GM12878 (cell line): ENCODE measurements around the gene OR4N5. TPM values are rescaled to one million over a fixed set of nuclear protein-coding genes. Genes with fewer than 3 reads are reported as not detected.

Experiments used
- ATAC-seq: fragments of 200-7000 bp; cut with Tn5 transposase; 3 replicates; pipeline ENCODE4 v1.9.1; 2020; ENCODE audit warnings: mild to moderate bottlenecking, moderate library complexity
- BruUV-seq: library from RNA; stranded (reverse); fragments of 400-500 nt; replicated peaks from 2 replicates; lab custom pipeline; 2021; lab: Mats Ljungman, UMichigan
- CTCF ChIA-PET: fragments of 300-600 bp; sonication (Branson Sonifier 250); formaldehyde crosslinking; extraction: SDS; loops from one replicate; lab custom pipeline; 2021; ENCODE audit warnings: inconsistent platforms; lab: Yijun Ruan, JAX
- POLR2A ChIA-PET: fragments of 350-600 bp; formaldehyde crosslinking; extraction: SDS; loops from one replicate; lab custom pipeline; 2021; ENCODE audit warnings: inconsistent platforms; lab: Charles Lee
- RAD21 ChIA-PET: fragments of 300-600 bp; sonication (Branson Sonifier 250); formaldehyde crosslinking; loops from one replicate; lab custom pipeline; 2023; ENCODE audit warnings: antibody characterized with exemption; ENCODE audit not compliant: unreplicated experiment; lab: Charles Lee
- SMC1A ChIA-PET: fragments of 300-600 bp; sonication (Branson Sonifier 250); formaldehyde crosslinking; loops from one replicate; lab custom pipeline; 2023; ENCODE audit not compliant: unreplicated experiment, uncharacterized antibody; lab: Charles Lee
- DNase-seq: peaks from one replicate; pipeline ENCODE4 v3.0.0-alpha.2; 2011; ENCODE audit warnings: low read depth, low spot score
- FAIRE-seq: peaks from 3 replicates; lab custom pipeline; 2011; peaks lifted over from hg19 to GRCh38; lab: Jason Lieb, UNC
- H2AFZ ChIP-seq: 2 replicates; pipeline ENCODE4 v1.6.0; 2011; ENCODE audit warnings: low read depth, low read length, control low read depth; ENCODE audit not compliant: control insufficient read depth
- H3K27ac ChIP-seq: 2 replicates; pipeline ENCODE4 v1.5.1; 2011; ENCODE audit warnings: control low read depth; ENCODE audit not compliant: control insufficient read depth, insufficient read depth
- H3K27me3 ChIP-seq, 2 experiments: replicated peaks in 1 of 2; 2 replicates each; pipeline versions ENCODE4 v1.6.0 to v1.6.1; 2011; ENCODE audit warnings: low read length in 1 of 2; ENCODE audit not compliant: control insufficient read depth in 2 of 2, insufficient read depth in 2 of 2
- H3K36me3 ChIP-seq, 2 experiments: 2 replicates each; pipeline ENCODE4 v1.5.1; 2011; ENCODE audit warnings: low read length in 1 of 2; ENCODE audit not compliant: control insufficient read depth in 2 of 2, insufficient read depth in 2 of 2
- H3K4me1 ChIP-seq: 2 replicates; pipeline ENCODE4 v1.6.1; 2011; ENCODE audit warnings: mild to moderate bottlenecking, low read length, moderate library complexity, mixed read lengths; ENCODE audit not compliant: control insufficient read depth, insufficient read depth
- H3K4me2 ChIP-seq: 2 replicates; pipeline ENCODE4 v1.6.0; 2011; ENCODE audit warnings: control low read depth; ENCODE audit not compliant: control insufficient read depth, insufficient read depth
- H3K4me3 ChIP-seq: fragments of 200-600 bp; sonication (generic); 2 replicates; pipeline ENCODE4 v1.5.1; 2016
- H3K79me2 ChIP-seq: 2 replicates; pipeline ENCODE4 v1.6.0; 2011; ENCODE audit warnings: low read length; ENCODE audit not compliant: control insufficient read depth, insufficient read depth
- H3K9ac ChIP-seq: 2 replicates; pipeline ENCODE4 v1.8.0; 2011; ENCODE audit warnings: low read length, control low read depth, mixed read lengths; ENCODE audit not compliant: control insufficient read depth, insufficient read depth
- H3K9me3 ChIP-seq: replicated peaks from 3 replicates; pipeline ENCODE4 v1.5.1; 2011; ENCODE audit warnings: mild to moderate bottlenecking, low read length; ENCODE audit not compliant: control insufficient read depth, insufficient read depth
- H4K20me1 ChIP-seq: 2 replicates; pipeline ENCODE4 v1.6.0; 2011; ENCODE audit not compliant: control insufficient read depth, insufficient read depth
- CREM ChIP-seq: IDR thresholded peaks from 2 replicates; pipeline ENCODE4 v1.6.1; 2014; ENCODE audit warnings: antibody characterized with exemption, low read depth
- DPF2 ChIP-seq: fragments of 450-650 bp; IDR thresholded peaks from 2 replicates; pipeline ENCODE4 v1.6.1; 2017; ENCODE audit warnings: mild to moderate bottlenecking
- PAX8 ChIP-seq: fragments of 450-650 bp; IDR thresholded peaks from 2 replicates; pipeline ENCODE4 v1.6.1; 2017; ENCODE audit warnings: mild to moderate bottlenecking, moderate library complexity
- POU2F2 ChIP-seq: IDR thresholded peaks from 3 replicates; pipeline ENCODE4 v1.6.1; 2011; ENCODE audit warnings: low read depth, mild to moderate bottlenecking, low read length, borderline replicate concordance
- RUNX3 ChIP-seq: IDR thresholded peaks from 2 replicates; pipeline ENCODE4 v1.6.1; 2012; ENCODE audit warnings: low read length, inconsistent platforms
- SMARCA5 ChIP-seq: fragments of 450-650 bp; IDR thresholded peaks from 2 replicates; pipeline ENCODE4 v1.6.1; 2017; ENCODE audit warnings: mild to moderate bottlenecking
- STAT1 ChIP-seq: fragments of 450-650 bp; conservative IDR thresholded peaks from 2 replicates; pipeline ENCODE4 v1.6.1; 2014; ENCODE audit warnings: antibody characterized with exemption, mild to moderate bottlenecking
- SUZ12 ChIP-seq: fragments of 200-600 bp; sonication (generic); IDR thresholded peaks from one replicate; pipeline ENCODE4 v1.6.1; 2018; ENCODE audit warnings: antibody characterized with exemption, mild to moderate bottlenecking; ENCODE audit not compliant: unreplicated experiment
- TCF7 ChIP-seq: IDR thresholded peaks from 2 replicates; pipeline ENCODE4 v1.6.1; 2014; ENCODE audit warnings: antibody characterized with exemption, borderline replicate concordance
- ZBED1 ChIP-seq: IDR thresholded peaks from 2 replicates; pipeline ENCODE4 v1.6.1; 2016; ENCODE audit warnings: borderline replicate concordance
- WGBS: methylation state at CpG from one replicate; pipeline ENCODE4 v1.1.6; 2016; ENCODE audit warnings: low lambda C conversion rate; ENCODE audit not compliant: insufficient replicate concordance, insufficient coverage; ENCODE audit errors: missing lambda C conversion rate; 5-methylcytosine and 5-hydroxymethylcytosine counted together
- in situ Hi-C: fragments of 300-500 bp; cut with MboI; formaldehyde crosslinking; loops from 9 replicates; pipeline ENCODE4 v1.14.3; 2018; ENCODE audit warnings: mixed read lengths
- intact Hi-C: fragments of 100-400 bp; cut with micrococcal nuclease; formaldehyde crosslinking; loops from one replicate; pipeline ENCODE4 v1.14.2; 2022; ENCODE audit not compliant: unreplicated experiment
- polyA plus RNA-seq, 11 experiments: library from polyadenylated mRNA; depleted of rRNA in 4 of 11; unstranded in 6 of 11; stranded (reverse) in 5 of 11; fragments of >200 nt; fragmentation: Nextera tagmentation in 4 of 11; fragmentation: Illumina TruSeq in 1 of 11; extraction: Ambion mirVana in 4 of 11; extraction: Trizol in 1 of 11; gene quantifications; 1 replicate in 1 of 11; 2 replicates in 10 of 11; pipeline versions ENCODE4 v1.2.1 to v1.2.3, GENCODE V29; 2011 to 2016; ENCODE audit warnings: inconsistent platforms in 2 of 11, missing spikeins in 2 of 11, low read depth in 1 of 11
- total RNA-seq, 4 experiments: library from RNA; depleted of rRNA in 3 of 4; stranded (reverse); fragments of >200 nt in 3 of 4; fragmentation: Illumina TruSeq in 1 of 4; extraction: Trizol in 1 of 4; gene quantifications; 2 replicates each; pipeline versions ENCODE4 v1.2.1 to v1.2.3, GENCODE V29; 2013 to 2021
- TF ChIP-seq, protein P1 (sequence below): fragments of 450-650 bp; IDR thresholded peaks from 2 replicates; pipeline ENCODE4 v1.6.1; 2018; ENCODE audit warnings: borderline replicate concordance, mild to moderate bottlenecking; ENCODE audit not compliant: partially characterized antibody
- TF ChIP-seq, protein P2 (sequence below): fragments of 450-650 bp; IDR thresholded peaks from 2 replicates; pipeline ENCODE4 v1.6.1; 2016; ENCODE audit warnings: mild to moderate bottlenecking
- TF ChIP-seq, protein P3 (sequence below), 3 experiments: IDR thresholded peaks in 2 of 3; conservative IDR thresholded peaks in 1 of 3; 2 replicates each; pipeline ENCODE4 v1.5.1; 2011; ENCODE audit warnings: low read depth in 3 of 3, low read length in 3 of 3, mild to moderate bottlenecking in 3 of 3, control low read depth in 2 of 3, moderate library complexity in 2 of 3, inconsistent platforms in 1 of 3, mixed read lengths in 1 of 3; ENCODE audit not compliant: control insufficient read depth in 2 of 3, insufficient read depth in 1 of 3; ENCODE audit errors: extremely low read depth in 1 of 3
- TF ChIP-seq, protein P4 (sequence below): fragments of 450-650 bp; IDR thresholded peaks from 2 replicates; pipeline ENCODE4 v1.6.1; 2016; ENCODE audit warnings: mild to moderate bottlenecking

The OR4N5 gene
- total and polyA plus RNA-seq, 10 of the 15 experiments (the other 5 are each of a cell fraction or from before 2014, with no cell fraction given), result not detected

DNA sequence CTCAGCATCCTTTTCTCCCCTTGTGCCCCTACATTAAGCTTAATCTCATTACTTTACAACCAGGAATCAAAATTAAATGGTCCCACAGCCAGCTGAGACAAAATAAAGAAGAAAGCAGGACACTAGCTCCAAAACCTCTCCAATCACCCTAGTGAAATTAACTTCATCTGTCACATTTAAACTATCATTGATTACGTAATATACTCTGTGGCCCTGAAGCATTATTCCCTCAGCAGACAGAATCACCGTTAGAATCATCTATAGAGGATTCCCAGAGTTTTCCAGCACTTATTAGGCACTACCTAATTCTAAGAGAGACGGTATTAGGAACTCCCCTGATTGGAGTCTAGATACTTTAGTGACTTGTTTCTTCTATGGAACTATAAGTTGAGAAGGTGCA is 28.2 kb upstream of the OR4N5 start, which contains the start of gene OR4K17:
TSS of gene OR4K17 (plus strand) at position 302 of the 400 bp plus-strand sequence. CDS start 6,761 bp downstream, outside the sequence.
- RAD21 ChIA-PET, result no interaction called here
- FAIRE-seq, result no peak

More for the DNA sequence above, 28.2 kb upstream of the OR4N5 start, which contains the start of gene OR4K17:
- no peaks in the 10 kb centered on the region for H3K9me3 ChIP-seq
- WGBS, result 16% methylated on average over 3 of the region's 3 CpGs
- H3K27ac ChIP-seq, result no peak within 1 kb of the TSS
- no TSS peak for BruUV-seq
- intact Hi-C loops (no loop called here), in situ Hi-C loops (no loop called here)
- ChIA-PET SMC1A (no interaction called here), POLR2A (no interaction called here), CTCF (no interaction called here)
- H3K4me3 ChIP-seq, result no peak within 1 kb of the TSS
- no peak within 1 kb of the TSS for H3K9ac ChIP-seq
- H3K27me3 ChIP-seq, result no peaks in the 10 kb centered on the region
- no peak for TF ChIP-seq ZBED1
- TF ChIP-seq PAX8, result no peak
- TF ChIP-seq, protein P1, sequence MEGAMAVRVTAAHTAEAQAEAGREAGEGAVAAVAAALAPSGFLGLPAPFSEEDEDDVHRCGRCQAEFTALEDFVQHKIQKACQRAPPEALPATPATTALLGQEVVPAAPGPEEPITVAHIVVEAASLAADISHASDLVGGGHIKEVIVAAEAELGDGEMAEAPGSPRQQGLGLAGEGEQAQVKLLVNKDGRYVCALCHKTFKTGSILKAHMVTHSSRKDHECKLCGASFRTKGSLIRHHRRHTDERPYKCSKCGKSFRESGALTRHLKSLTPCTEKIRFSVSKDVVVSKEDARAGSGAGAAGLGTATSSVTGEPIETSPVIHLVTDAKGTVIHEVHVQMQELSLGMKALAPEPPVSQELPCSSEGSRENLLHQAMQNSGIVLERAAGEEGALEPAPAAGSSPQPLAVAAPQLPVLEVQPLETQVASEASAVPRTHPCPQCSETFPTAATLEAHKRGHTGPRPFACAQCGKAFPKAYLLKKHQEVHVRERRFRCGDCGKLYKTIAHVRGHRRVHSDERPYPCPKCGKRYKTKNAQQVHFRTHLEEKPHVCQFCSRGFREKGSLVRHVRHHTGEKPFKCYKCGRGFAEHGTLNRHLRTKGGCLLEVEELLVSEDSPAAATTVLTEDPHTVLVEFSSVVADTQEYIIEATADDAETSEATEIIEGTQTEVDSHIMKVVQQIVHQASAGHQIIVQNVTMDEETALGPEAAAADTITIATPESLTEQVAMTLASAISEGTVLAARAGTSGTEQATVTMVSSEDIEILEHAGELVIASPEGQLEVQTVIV, result no peak
- TF ChIP-seq STAT1, result no peak
- no peak for TF ChIP-seq POU2F2
- TF ChIP-seq, protein P2, sequence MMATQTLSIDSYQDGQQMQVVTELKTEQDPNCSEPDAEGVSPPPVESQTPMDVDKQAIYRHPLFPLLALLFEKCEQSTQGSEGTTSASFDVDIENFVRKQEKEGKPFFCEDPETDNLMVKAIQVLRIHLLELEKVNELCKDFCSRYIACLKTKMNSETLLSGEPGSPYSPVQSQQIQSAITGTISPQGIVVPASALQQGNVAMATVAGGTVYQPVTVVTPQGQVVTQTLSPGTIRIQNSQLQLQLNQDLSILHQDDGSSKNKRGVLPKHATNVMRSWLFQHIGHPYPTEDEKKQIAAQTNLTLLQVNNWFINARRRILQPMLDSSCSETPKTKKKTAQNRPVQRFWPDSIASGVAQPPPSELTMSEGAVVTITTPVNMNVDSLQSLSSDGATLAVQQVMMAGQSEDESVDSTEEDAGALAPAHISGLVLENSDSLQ, result no peak
- TF ChIP-seq RUNX3, result no peak
- no peak for TF ChIP-seq TCF7
- TF ChIP-seq, protein P3, sequence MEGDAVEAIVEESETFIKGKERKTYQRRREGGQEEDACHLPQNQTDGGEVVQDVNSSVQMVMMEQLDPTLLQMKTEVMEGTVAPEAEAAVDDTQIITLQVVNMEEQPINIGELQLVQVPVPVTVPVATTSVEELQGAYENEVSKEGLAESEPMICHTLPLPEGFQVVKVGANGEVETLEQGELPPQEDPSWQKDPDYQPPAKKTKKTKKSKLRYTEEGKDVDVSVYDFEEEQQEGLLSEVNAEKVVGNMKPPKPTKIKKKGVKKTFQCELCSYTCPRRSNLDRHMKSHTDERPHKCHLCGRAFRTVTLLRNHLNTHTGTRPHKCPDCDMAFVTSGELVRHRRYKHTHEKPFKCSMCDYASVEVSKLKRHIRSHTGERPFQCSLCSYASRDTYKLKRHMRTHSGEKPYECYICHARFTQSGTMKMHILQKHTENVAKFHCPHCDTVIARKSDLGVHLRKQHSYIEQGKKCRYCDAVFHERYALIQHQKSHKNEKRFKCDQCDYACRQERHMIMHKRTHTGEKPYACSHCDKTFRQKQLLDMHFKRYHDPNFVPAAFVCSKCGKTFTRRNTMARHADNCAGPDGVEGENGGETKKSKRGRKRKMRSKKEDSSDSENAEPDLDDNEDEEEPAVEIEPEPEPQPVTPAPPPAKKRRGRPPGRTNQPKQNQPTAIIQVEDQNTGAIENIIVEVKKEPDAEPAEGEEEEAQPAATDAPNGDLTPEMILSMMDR (IDR thresholded peaks at IDR 0.05 in 2 of 3, conservative IDR thresholded peaks at IDR 0.05 in 1 of 3; ENCODE audit: control insufficient read depth in 2 of 3, extremely low read depth in 1 of 3, insufficient read depth in 1 of 3, low read depth in 3 of 3, low read length in 3 of 3), result no peak
- TF ChIP-seq CREM, result no peak
- no peak for TF ChIP-seq DPF2
- TF ChIP-seq SMARCA5, result no peak
- TF ChIP-seq, protein P4, sequence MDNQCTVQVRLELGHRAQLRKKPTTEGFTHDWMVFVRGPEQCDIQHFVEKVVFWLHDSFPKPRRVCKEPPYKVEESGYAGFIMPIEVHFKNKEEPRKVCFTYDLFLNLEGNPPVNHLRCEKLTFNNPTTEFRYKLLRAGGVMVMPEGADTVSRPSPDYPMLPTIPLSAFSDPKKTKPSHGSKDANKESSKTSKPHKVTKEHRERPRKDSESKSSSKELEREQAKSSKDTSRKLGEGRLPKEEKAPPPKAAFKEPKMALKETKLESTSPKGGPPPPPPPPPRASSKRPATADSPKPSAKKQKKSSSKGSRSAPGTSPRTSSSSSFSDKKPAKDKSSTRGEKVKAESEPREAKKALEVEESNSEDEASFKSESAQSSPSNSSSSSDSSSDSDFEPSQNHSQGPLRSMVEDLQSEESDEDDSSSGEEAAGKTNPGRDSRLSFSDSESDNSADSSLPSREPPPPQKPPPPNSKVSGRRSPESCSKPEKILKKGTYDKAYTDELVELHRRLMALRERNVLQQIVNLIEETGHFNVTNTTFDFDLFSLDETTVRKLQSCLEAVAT, result no peak
- TF ChIP-seq SUZ12, result no peak
- H4K20me1 ChIP-seq, result no peaks in the 10 kb centered on the region
- ATAC-seq, result no peak
- H3K4me1 ChIP-seq, result no peaks in the 10 kb centered on the region
- DNase-seq, result no peak
- H3K36me3 ChIP-seq, result no peaks in the 10 kb centered on the region
- no peaks in the 10 kb centered on the region for H3K79me2 ChIP-seq
- no peak within 1 kb of the TSS for H2AFZ ChIP-seq
- H3K4me2 ChIP-seq, result no peak within 1 kb of the TSS
